HCT116 (cell line): ENCODE data around the gene ACO2. TPM values are rescaled to one million over a fixed set of nuclear protein-coding genes. Genes with fewer than 3 reads are reported as not detected.

Experiments used
- ATAC-seq: fragments of 200-7000 bp; cut with Tn5 transposase; 2 replicates; pipeline ENCODE4 v1.9.1; 2020; ENCODE audit warnings: mild to moderate bottlenecking, moderate library complexity
- BruUV-seq: library from RNA; stranded (reverse); fragments of 400-500 nt; replicated peaks from 2 replicates; lab custom pipeline; 2021; lab: Mats Ljungman, UMichigan
- CTCF ChIA-PET: fragments of 300-600 bp; sonication (Branson Sonifier 250); formaldehyde crosslinking; loops from one replicate; lab custom pipeline; 2021; ENCODE audit warnings: antibody characterized with exemption; lab: Charles Lee
- POLR2A ChIA-PET: fragments of 300-600, 350-600 bp; sonication (Branson Sonifier 250); formaldehyde crosslinking; loops from one replicate; lab custom pipeline; 2021; ENCODE audit warnings: antibody characterized with exemption; lab: Charles Lee
- RAD21 ChIA-PET, 2 experiments: fragments of 300-600 bp; sonication (Branson Sonifier 250); formaldehyde crosslinking; loops; one replicate each; lab custom pipeline; 2023; ENCODE audit warnings: low total read pairs in 2 of 2; ENCODE audit not compliant: uncharacterized antibody in 2 of 2, unreplicated experiment in 2 of 2, low non-redundant PET in 1 of 2; lab: Charles Lee
- DNase-seq: peaks from one replicate; pipeline ENCODE4 v3.0.0-alpha.2; 2010; ENCODE audit warnings: low read depth, low spot score
- H2AFZ ChIP-seq: fragments of 200-600 bp; shearing (Covaris generic), sonication (generic); 2 replicates; pipeline ENCODE4 v1.6.1; 2017; ENCODE audit warnings: low read depth, mixed run types, mixed read lengths, antibody characterized with exemption, low read length; ENCODE audit not compliant: poor library complexity, severe bottlenecking
- H3K27ac ChIP-seq: 2 replicates; pipeline ENCODE4 v1.5.1; 2012; ENCODE audit warnings: low read depth, low read length
- H3K27me3 ChIP-seq: fragments of 200-600 bp; sonication (generic); 2 replicates; pipeline ENCODE4 v1.6.1; 2016; ENCODE audit warnings: mixed run types, low read length, mixed read lengths; ENCODE audit not compliant: insufficient read depth
- H3K36me3 ChIP-seq, 2 experiments: fragments of 200-500 bp in 1 of 2; fragments of 200-600 bp in 1 of 2; sonication (Bioruptor generic) in 1 of 2; sonication (generic) in 1 of 2; 2 replicates each; pipeline versions ENCODE4 v1.5.1 to v1.6.1; 2014 to 2016; ENCODE audit warnings: low read length in 2 of 2, inconsistent platforms in 1 of 2, mixed read lengths in 1 of 2, mixed run types in 1 of 2; ENCODE audit not compliant: insufficient read depth in 2 of 2, control insufficient read depth in 1 of 2
- H3K4me1 ChIP-seq, 2 experiments: fragments of 200-600 bp in 1 of 2; sonication (generic) in 1 of 2; 2 replicates each; pipeline versions ENCODE4 v1.5.1 to v1.6.1; 2012 to 2017; ENCODE audit warnings: low read length in 2 of 2, inconsistent platforms in 1 of 2, mild to moderate bottlenecking in 1 of 2, mixed read lengths in 1 of 2, mixed run types in 1 of 2, moderate library complexity in 1 of 2; ENCODE audit not compliant: insufficient read depth in 2 of 2, control insufficient read depth in 1 of 2
- H3K4me2 ChIP-seq: fragments of 200-600 bp; sonication (generic); 2 replicates; pipeline ENCODE4 v1.6.1; 2017; ENCODE audit warnings: mixed run types, low read length, mixed read lengths
- H3K4me3 ChIP-seq, 2 experiments: fragments of 200-600 bp in 1 of 2; sonication (generic) in 1 of 2; replicated peaks in 1 of 2; 2 replicates each; pipeline ENCODE4 v1.5.1; 2011 to 2016; ENCODE audit warnings: low read length in 2 of 2, control low read depth in 1 of 2, low read depth in 1 of 2, mild to moderate bottlenecking in 1 of 2, mixed read lengths in 1 of 2, mixed run types in 1 of 2
- H3K79me2 ChIP-seq: fragments of 200-600 bp; sonication (generic); 2 replicates; pipeline ENCODE4 v1.6.1; 2017; ENCODE audit warnings: mild to moderate bottlenecking, mixed run types, low read length, moderate library complexity, mixed read lengths; ENCODE audit not compliant: insufficient read depth
- H3K9ac ChIP-seq: fragments of 200-600 bp; sonication (generic); 2 replicates; pipeline ENCODE4 v1.6.1; 2016; ENCODE audit warnings: low read length, mixed read lengths
- H3K9me2 ChIP-seq: fragments of 200-600 bp; sonication (generic), shearing (Covaris generic); 2 replicates; pipeline ENCODE4 v1.6.1; 2017; ENCODE audit warnings: mixed run types, mild to moderate bottlenecking, moderate library complexity; ENCODE audit not compliant: insufficient read depth
- H3K9me3 ChIP-seq, 2 experiments: fragments of 200-500 bp in 1 of 2; fragments of 200-600 bp in 1 of 2; sonication (Bioruptor generic) in 1 of 2; sonication (generic) in 1 of 2; 2 replicates each; pipeline ENCODE4 v1.6.1; 2014 to 2017; ENCODE audit warnings: low read length in 2 of 2, mixed read lengths in 2 of 2, inconsistent platforms in 1 of 2, low read depth in 1 of 2, mild to moderate bottlenecking in 1 of 2, mixed run types in 1 of 2, moderate library complexity in 1 of 2; ENCODE audit not compliant: control insufficient read depth in 1 of 2, insufficient read depth in 1 of 2
- H4K20me1 ChIP-seq: fragments of 200-600 bp; sonication (generic), shearing (Covaris generic); 2 replicates; pipeline ENCODE4 v1.6.1; 2017; ENCODE audit warnings: mixed run types, mild to moderate bottlenecking, moderate library complexity; ENCODE audit not compliant: insufficient read depth
- EGR1 ChIP-seq: IDR thresholded peaks from 2 replicates; pipeline ENCODE4 v1.6.1; 2012; ENCODE audit warnings: low read depth
- ELF1 ChIP-seq: IDR thresholded peaks from 2 replicates; pipeline ENCODE4 v1.6.1; 2012; ENCODE audit warnings: low read depth, borderline replicate concordance
- EZH2phosphoT487 ChIP-seq: fragments of 200-600 bp; IDR thresholded peaks from 2 replicates; pipeline ENCODE4 v1.6.1; 2018; ENCODE audit warnings: antibody characterized with exemption, borderline replicate concordance
- FOSL1 ChIP-seq: IDR thresholded peaks from 2 replicates; pipeline ENCODE4 v1.6.1; 2012; ENCODE audit warnings: low read depth
- RAD21 ChIP-seq: IDR thresholded peaks from 2 replicates; pipeline ENCODE4 v1.6.1; 2012; ENCODE audit warnings: low read depth, mild to moderate bottlenecking
- TCF7L2 ChIP-seq: IDR thresholded peaks from 2 replicates; pipeline ENCODE4 v1.7.0; 2011; ENCODE audit warnings: borderline replicate concordance, inconsistent platforms; ENCODE audit not compliant: insufficient read depth, insufficient read length; ENCODE audit errors: extremely low read depth
- ZFX ChIP-seq: fragments of 450-650 bp; IDR thresholded peaks from 2 replicates; pipeline ENCODE4 v1.6.1; 2017
- ZNF274 ChIP-seq: fragments of 200-500 bp; sonication (Bioruptor generic); IDR thresholded peaks from 2 replicates; pipeline ENCODE4 v1.6.1; 2014; ENCODE audit warnings: mild to moderate bottlenecking, low read depth, low read length, inconsistent platforms
- intact Hi-C: fragments of 100-400 bp; cut with micrococcal nuclease; formaldehyde crosslinking; loops from 2 replicates; pipeline ENCODE4 v1.10.0; 2022
- total RNA-seq: library from RNA; stranded (reverse); gene quantifications from one replicate; pipeline ENCODE4 v1.2.1, GENCODE V29; 2021; ENCODE audit not compliant: unreplicated experiment

Gene ACO2
- total RNA-seq, 1 experiment from 2014 or later: 108 TPM

GRCh38 chr22:41538583-41538982 is 69.7 kb downstream of the ACO2 start:
- CTCF ChIA-PET: no interaction called here
- H3K79me2 ChIP-seq: peaks cover 87% of the 10 kb centered on the region

DNA sequence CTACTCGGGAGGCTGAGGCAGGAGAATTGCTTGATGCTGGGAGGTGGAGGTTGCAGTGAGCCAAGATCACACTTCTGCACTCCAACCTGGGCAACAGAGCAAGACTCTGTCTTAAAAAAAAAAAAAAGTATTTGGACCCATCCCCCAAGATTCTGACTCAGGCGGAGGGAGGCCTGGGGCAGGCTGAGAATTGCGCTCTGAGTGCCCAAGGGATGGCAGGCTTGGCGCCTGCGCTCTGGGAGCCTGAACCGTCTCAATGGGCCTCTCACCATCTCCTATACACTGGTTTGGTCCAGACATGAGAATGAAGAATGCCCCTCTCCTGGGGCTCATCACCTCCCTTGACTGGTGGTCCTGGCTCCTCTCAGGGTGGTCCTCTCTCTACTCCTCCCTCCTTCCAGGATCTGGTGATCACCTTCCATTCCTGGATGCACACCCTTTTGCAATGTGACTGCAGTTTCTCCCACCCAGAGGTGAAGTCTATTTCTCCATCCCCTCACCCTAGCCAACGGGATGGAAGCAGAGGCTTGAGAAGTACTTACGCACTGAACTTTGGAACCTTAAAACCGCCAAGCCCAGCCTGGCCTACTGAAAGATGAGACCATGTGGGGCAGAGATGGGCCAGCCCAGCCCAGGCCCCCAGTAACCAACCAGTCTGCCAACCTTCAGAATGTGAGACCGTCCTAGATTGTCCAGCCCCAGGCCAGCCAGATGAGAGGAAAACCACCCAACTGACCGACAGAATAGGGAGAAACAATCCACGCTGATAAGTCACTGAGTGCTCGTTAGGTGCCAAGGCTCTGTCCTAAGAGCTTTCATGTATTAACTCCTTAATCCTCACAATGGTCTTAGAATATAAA is 70.5 kb downstream of the ACO2 start:
- Histone ChIP-seq H2AFZ (no peak overlapping the region), H3K27me3 (no peaks in the 10 kb centered on the region), H3K4me1 (peaks cover 8 to 12% of the 10 kb centered on the region in 2 experiments), H3K79me2 (peaks cover 87% of the 10 kb centered on the region), H3K27ac (no peak overlapping the region), H3K4me2 (no peak overlapping the region), H3K9ac (no peak overlapping the region), H3K9me3 (no peaks in the 10 kb centered on the region), H3K9me2 (no peaks in the 10 kb centered on the region), H3K36me3 (peaks cover 24 to 38% of the 10 kb centered on the region in 2 experiments), H4K20me1 (peaks cover 6% of the 10 kb centered on the region; the same call in 1 of the 2 replicates), H3K4me3 (no peak overlapping the region)
- RAD21 ChIA-PET: no interaction called here
- CTCF ChIA-PET: no interaction called here
- TF ChIP-seq EGR1 (no peak), TCF7L2 (no peak), ELF1 (no peak), EZH2phosphoT487 (no peak)
- no TSS peak for BruUV-seq
- intact Hi-C loops: no loop called here
- DNase-seq (no peak), ATAC-seq (no peak)
- POLR2A ChIA-PET: interaction anchor here (0.6 kb wide), 1 partner anchor 158 kb away, joined by 6 read pairs; no protein-coding TSS in a partner anchor

More at GRCh38 chr22:41538583-41538982, 69.7 kb downstream of the ACO2 start:
- ChIA-PET POLR2A (no interaction called here), RAD21 (no interaction called here)
- no peak overlapping the region for H3K4me3 ChIP-seq
- no peak overlapping the region for H3K27ac ChIP-seq
- DNase-seq (no peak), ATAC-seq (no peak)
- no peak for TF ChIP-seq ELF1
- TF ChIP-seq ZFX: no peak
- no peak for TF ChIP-seq EGR1
- TF ChIP-seq RAD21: no peak
- TF ChIP-seq FOSL1: no peak
- no peak for TF ChIP-seq ZNF274
- peaks cover 8 to 12% of the 10 kb centered on the region in 2 experiments for H3K4me1 ChIP-seq
- no peaks in the 10 kb centered on the region for H3K9me3 ChIP-seq
- no peaks in the 10 kb centered on the region for H3K27me3 ChIP-seq
- no peak overlapping the region for H2AFZ ChIP-seq
- H3K36me3 ChIP-seq: peaks cover 29 to 43% of the 10 kb centered on the region in 2 experiments
- peaks cover 6% of the 10 kb centered on the region; the same call in 1 of the 2 replicates for H4K20me1 ChIP-seq
- H3K9me2 ChIP-seq: no peaks in the 10 kb centered on the region
- H3K9ac ChIP-seq: no peak overlapping the region
- H3K4me2 ChIP-seq: no peak overlapping the region
- intact Hi-C loops: no loop called here
- BruUV-seq: no TSS peak
